Measurements from ENCODE around the gene CHCHD3.

Gene CHCHD3

GRCh38 chr7:133077394-133077793 lies 4.5 kb downstream of the CHCHD3 start:
- no peak for DNase-seq

- no peak for DNase-seq
These were observed 5.7 kb downstream of the CHCHD3 start for GRCh38 chr7:133076142-133076541.

GRCh38 chr7:133071506-133071905 lies 10.4 kb downstream of the CHCHD3 start:
- DNase-seq = no peak

- DNase-seq = no peak
These were observed 11.3 kb downstream of the CHCHD3 start for GRCh38 chr7:133070562-133070961.

- no peak for DNase-seq
These were observed 16.6 kb downstream of the CHCHD3 start for GRCh38 chr7:133065301-133065700.

- DNase-seq = no peak
These were observed 17.6 kb downstream of the CHCHD3 start for GRCh38 chr7:133064082-133064820.

GRCh38 chr7:133061792-133062191 lies 20.1 kb downstream of the CHCHD3 start:
- no peak for DNase-seq

GRCh38 chr7:133061357-133061756 lies 20.5 kb downstream of the CHCHD3 start:
- DNase-seq = no peak

- DNase-seq = no peak
These were observed 21.9 kb downstream of the CHCHD3 start for GRCh38 chr7:133060004-133060403.

- no peak for DNase-seq
These were observed 22.6 kb downstream of the CHCHD3 start for GRCh38 chr7:133059263-133059662.

GRCh38 chr7:133056370-133057238 lies 25.3 kb downstream of the CHCHD3 start:
- no peak for DNase-seq

GRCh38 chr7:133054162-133054840 lies 27.6 kb downstream of the CHCHD3 start:
- no peak for DNase-seq

- DNase-seq = no peak
These were observed 28.5 kb downstream of the CHCHD3 start for GRCh38 chr7:133053321-133053891.

- no peak for DNase-seq
These were observed 29.1 kb downstream of the CHCHD3 start for GRCh38 chr7:133052826-133053225.

- DNase-seq = no peak
These were observed 29.5 kb downstream of the CHCHD3 start for GRCh38 chr7:133052401-133052756.

GRCh38 chr7:133051719-133052400 lies 30.0 kb downstream of the CHCHD3 start:
- no peak for DNase-seq

GRCh38 chr7:133051066-133051465 lies 30.8 kb downstream of the CHCHD3 start:
- no peak for DNase-seq

- no peak for DNase-seq
These were observed 31.5 kb downstream of the CHCHD3 start for GRCh38 chr7:133050200-133050995.

GRCh38 chr7:133048589-133048988 lies 33.3 kb downstream of the CHCHD3 start:
- DNase-seq = no peak

- DNase-seq = no peak
These were observed 34.6 kb downstream of the CHCHD3 start for GRCh38 chr7:133047321-133047720.

GRCh38 chr7:133044722-133045473 lies 37.0 kb downstream of the CHCHD3 start:
- DNase-seq = no peak

Measured in CD4-positive, alpha-beta T cell treated with Interleukin-15 for 1 hour (primary cell).